Measurements from ENCODE around the gene XYLT2. TPM values are rescaled to one million over a fixed set of nuclear protein-coding genes. Genes with fewer than 3 reads are reported as not detected.

Gene XYLT2
- polyA plus RNA-seq, 3 donors = 4.4 to 10.2 (median 4.4) TPM

DNA sequence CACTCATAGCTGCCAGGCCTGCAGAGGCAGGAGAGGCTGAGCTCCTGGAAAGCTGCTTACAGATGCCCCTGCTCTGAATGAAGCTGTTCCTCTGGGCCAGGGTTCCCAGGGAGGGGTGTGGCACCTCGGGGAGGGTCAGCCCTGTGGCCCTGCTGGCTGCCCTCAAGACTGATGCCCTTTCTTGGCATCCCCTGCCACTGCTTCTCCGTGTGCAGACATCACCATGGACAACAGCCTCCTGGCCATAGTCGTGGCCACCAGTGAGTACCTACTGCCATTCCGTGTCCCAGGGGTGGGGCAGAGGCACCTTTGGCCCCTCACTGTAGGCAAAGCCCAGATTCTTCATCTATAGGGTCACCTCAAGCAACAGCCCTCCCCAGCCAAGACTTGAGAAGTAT lies 18.1 kb downstream of the XYLT2 start:
- no peak overlapping the region for H3K27ac ChIP-seq (ENCODE audit: low read depth in 1 of 2, low read length in 2 of 2)
- H3K4me3 Mint-ChIP-seq = no peak overlapping the region
- no peak overlapping the region for H2AFZ ChIP-seq (ENCODE audit: insufficient read depth, low read depth, low read length, poor library complexity, severe bottlenecking)
- H3K9me3 ChIP-seq (replicated peaks in 1 of 2; ENCODE audit: control insufficient read depth in 1 of 2, insufficient read depth in 1 of 2, low read length in 2 of 2) = no peaks in the 10 kb centered on the region
- peaks cover 10% of the 10 kb centered on the region for H3K4me1 Mint-ChIP-seq
- intact Hi-C loops (cut with micrococcal nuclease) = no loop called here
- no peaks in the 10 kb centered on the region for H3K27me3 Mint-ChIP-seq (ENCODE audit: low read depth in 3 of 3)
- peaks cover 12% of the 10 kb centered on the region for H4K20me1 ChIP-seq (ENCODE audit: insufficient read depth, low read length)
- 93% methylated on average over 3 of the region's 4 CpGs for WGBS (ENCODE audit: insufficient coverage)
- TF ChIP-seq, protein P1, sequence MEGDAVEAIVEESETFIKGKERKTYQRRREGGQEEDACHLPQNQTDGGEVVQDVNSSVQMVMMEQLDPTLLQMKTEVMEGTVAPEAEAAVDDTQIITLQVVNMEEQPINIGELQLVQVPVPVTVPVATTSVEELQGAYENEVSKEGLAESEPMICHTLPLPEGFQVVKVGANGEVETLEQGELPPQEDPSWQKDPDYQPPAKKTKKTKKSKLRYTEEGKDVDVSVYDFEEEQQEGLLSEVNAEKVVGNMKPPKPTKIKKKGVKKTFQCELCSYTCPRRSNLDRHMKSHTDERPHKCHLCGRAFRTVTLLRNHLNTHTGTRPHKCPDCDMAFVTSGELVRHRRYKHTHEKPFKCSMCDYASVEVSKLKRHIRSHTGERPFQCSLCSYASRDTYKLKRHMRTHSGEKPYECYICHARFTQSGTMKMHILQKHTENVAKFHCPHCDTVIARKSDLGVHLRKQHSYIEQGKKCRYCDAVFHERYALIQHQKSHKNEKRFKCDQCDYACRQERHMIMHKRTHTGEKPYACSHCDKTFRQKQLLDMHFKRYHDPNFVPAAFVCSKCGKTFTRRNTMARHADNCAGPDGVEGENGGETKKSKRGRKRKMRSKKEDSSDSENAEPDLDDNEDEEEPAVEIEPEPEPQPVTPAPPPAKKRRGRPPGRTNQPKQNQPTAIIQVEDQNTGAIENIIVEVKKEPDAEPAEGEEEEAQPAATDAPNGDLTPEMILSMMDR (IDR thresholded peaks at IDR 0.05) = no peak
- H3K36me3 ChIP-seq (replicated peaks in 1 of 2; ENCODE audit: control insufficient read depth in 1 of 2, insufficient read depth in 2 of 2, low read length in 2 of 2) = peaks cover 53 to 64% of the 10 kb centered on the region in 2 donors
- H3K27ac Mint-ChIP-seq = peak overlapping the region in 1 of 7 donors; percentile 41
- peaks cover 4% of the 10 kb centered on the region in 2 donors for H3K4me1 ChIP-seq (ENCODE audit: control insufficient read depth in 1 of 2, insufficient read depth in 2 of 2, low read length in 2 of 2)
- H3K9me3 Mint-ChIP-seq = peaks cover 0 to 2% (median 0%) of the 10 kb centered on the region in 7 donors
- no peak overlapping the region for H3K4me2 ChIP-seq (replicated peaks; ENCODE audit: extremely low read depth, low read length, poor library complexity, severe bottlenecking)
- H3K27me3 ChIP-seq (ENCODE audit: control insufficient read depth in 2 of 2, insufficient read depth in 2 of 2, low read length in 2 of 2) = no peaks in the 10 kb centered on the region
- H3K4me3 ChIP-seq (replicated peaks in 1 of 3; ENCODE audit: low read depth in 2 of 3, low read length in 3 of 3) = no peak overlapping the region
- peaks cover 50 to 61% of the 10 kb centered on the region in 2 donors for H3K36me3 Mint-ChIP-seq
- H3K79me2 ChIP-seq (ENCODE audit: insufficient read depth, low read length) = no peaks in the 10 kb centered on the region
- no peak for DNase-seq
- H3K9ac ChIP-seq (ENCODE audit: insufficient read depth, low read length, poor library complexity, severe bottlenecking) = no peak overlapping the region

- Histone ChIP-seq H3K4me3 (replicated peaks in 1 of 3; ENCODE audit: low read depth in 2 of 3, low read length in 3 of 3) (no peak overlapping the region), H3K36me3 (replicated peaks in 1 of 2; ENCODE audit: control insufficient read depth in 1 of 2, insufficient read depth in 2 of 2, low read length in 2 of 2) (peaks cover 55 to 64% of the 10 kb centered on the region in 2 donors), H4K20me1 (ENCODE audit: insufficient read depth, low read length) (peaks cover 12% of the 10 kb centered on the region), H3K27me3 (ENCODE audit: control insufficient read depth in 2 of 2, insufficient read depth in 2 of 2, low read length in 2 of 2) (no peaks in the 10 kb centered on the region), H3K27ac (ENCODE audit: low read depth in 1 of 2, low read length in 2 of 2) (no peak overlapping the region), H3K9ac (ENCODE audit: insufficient read depth, low read length, poor library complexity, severe bottlenecking) (no peak overlapping the region), H3K4me1 (ENCODE audit: control insufficient read depth in 1 of 2, insufficient read depth in 2 of 2, low read length in 2 of 2) (peaks cover 4% of the 10 kb centered on the region in 2 donors), H2AFZ (ENCODE audit: insufficient read depth, low read depth, low read length, poor library complexity, severe bottlenecking) (no peak overlapping the region), H3K4me2 (replicated peaks; ENCODE audit: extremely low read depth, low read length, poor library complexity, severe bottlenecking) (no peak overlapping the region), H3K79me2 (ENCODE audit: insufficient read depth, low read length) (no peaks in the 10 kb centered on the region), H3K9me3 (replicated peaks in 1 of 2; ENCODE audit: control insufficient read depth in 1 of 2, insufficient read depth in 1 of 2, low read length in 2 of 2) (no peaks in the 10 kb centered on the region)
- DNase-seq = no peak
- Mint-ChIP-seq H3K9me3 (peaks cover 0 to 2% (median 0%) of the 10 kb centered on the region in 7 donors), H3K27ac (no peak overlapping the region), H3K4me1 (peaks cover 10% of the 10 kb centered on the region), H3K4me3 (no peak overlapping the region), H3K27me3 (ENCODE audit: low read depth in 3 of 3) (no peaks in the 10 kb centered on the region), H3K36me3 (peaks cover 54 to 64% of the 10 kb centered on the region in 2 donors)
- intact Hi-C loops (cut with micrococcal nuclease) = no loop called here
- TF ChIP-seq, protein P1 (IDR thresholded peaks at IDR 0.05) = no peak
- WGBS (ENCODE audit: insufficient coverage) = 94% methylated on average over 2 of the region's 9 CpGs
Measured at GRCh38 chr17:50364715-50365114, 18.8 kb downstream of the XYLT2 start.
